ENCODE measurements around the gene INIP. TPM values are rescaled to one million over a fixed set of nuclear protein-coding genes. Genes with fewer than 3 reads are reported as not detected.

The INIP gene
- 23.9 and 26.6 TPM in 2 replicates for total RNA-seq
- long read RNA-seq, full-length matches to known transcripts: 51 of 82 reads
- long read RNA-seq, partial matches to known transcripts: 1 of 82 reads
- long read RNA-seq, other reads (novel, unspliced or antisense): 30 of 82 reads

- H3K4me1 Mint-ChIP-seq (ENCODE audit: unreplicated experiment): peaks cover 12% of the 10 kb centered on the region
- peak; percentile 31 for TF ChIP-seq CTCF (IDR thresholded peaks at IDR 0.05)
- H3K9me3 Mint-ChIP-seq (ENCODE audit: unreplicated experiment): peaks cover 3% of the 10 kb centered on the region
- H3K27ac Mint-ChIP-seq (ENCODE audit: unreplicated experiment): peak within 1 kb of the TSS; percentile 94
- H3K36me3 Mint-ChIP-seq (ENCODE audit: unreplicated experiment): peaks cover 7% of the 10 kb centered on the region
- H3K4me3 Mint-ChIP-seq (ENCODE audit: unreplicated experiment): peak within 1 kb of the TSS; percentile 99
- no peaks in the 10 kb centered on the region for H3K27me3 Mint-ChIP-seq (ENCODE audit: unreplicated experiment)
- DNase-seq (ENCODE audit: extremely low spot score, unreplicated experiment): peak; percentile 97
These were observed at the start of gene INIP for GRCh38 chr9:112717661-112718331. Gene INIP, minus strand, starts transcription at chr9:112718117. Its CDS starts 1,632 bp downstream, at chr9:112716485.

GRCh38 chr9:112765281-112765680, 47.4 kb upstream of the INIP start:
- Mint-ChIP-seq H3K27ac (ENCODE audit: unreplicated experiment) (no peak overlapping the region), H3K4me3 (ENCODE audit: unreplicated experiment) (no peak overlapping the region), H3K4me1 (ENCODE audit: unreplicated experiment) (peaks cover 4% of the 10 kb centered on the region), H3K36me3 (ENCODE audit: unreplicated experiment) (peaks cover 18% of the 10 kb centered on the region), H3K9me3 (ENCODE audit: unreplicated experiment) (peaks cover 8% of the 10 kb centered on the region), H3K27me3 (ENCODE audit: unreplicated experiment) (no peaks in the 10 kb centered on the region)
- TF ChIP-seq CTCF (IDR thresholded peaks at IDR 0.05): no peak
- no peak for DNase-seq (ENCODE audit: extremely low spot score, unreplicated experiment)

- no peak for TF ChIP-seq CTCF (IDR thresholded peaks at IDR 0.05)
- H3K36me3 Mint-ChIP-seq (ENCODE audit: unreplicated experiment): peaks cover 18% of the 10 kb centered on the region
- DNase-seq (ENCODE audit: extremely low spot score, unreplicated experiment): no peak
- H3K27ac Mint-ChIP-seq (ENCODE audit: unreplicated experiment): no peak overlapping the region
- peaks cover 4% of the 10 kb centered on the region for H3K4me1 Mint-ChIP-seq (ENCODE audit: unreplicated experiment)
- H3K9me3 Mint-ChIP-seq (ENCODE audit: unreplicated experiment): peaks cover 8% of the 10 kb centered on the region
- no peak overlapping the region for H3K4me3 Mint-ChIP-seq (ENCODE audit: unreplicated experiment)
- H3K27me3 Mint-ChIP-seq (ENCODE audit: unreplicated experiment): no peaks in the 10 kb centered on the region
These were observed 46.9 kb upstream of the INIP start for GRCh38 chr9:112764837-112765236.

GRCh38 chr9:112764344-112764743, 46.4 kb upstream of the INIP start:
- Mint-ChIP-seq H3K27ac (ENCODE audit: unreplicated experiment) (no peak overlapping the region), H3K4me3 (ENCODE audit: unreplicated experiment) (no peak overlapping the region), H3K27me3 (ENCODE audit: unreplicated experiment) (no peaks in the 10 kb centered on the region), H3K9me3 (ENCODE audit: unreplicated experiment) (peaks cover 8% of the 10 kb centered on the region), H3K4me1 (ENCODE audit: unreplicated experiment) (peaks cover 4% of the 10 kb centered on the region), H3K36me3 (ENCODE audit: unreplicated experiment) (peaks cover 13% of the 10 kb centered on the region)
- no peak for TF ChIP-seq CTCF (IDR thresholded peaks at IDR 0.05)
- DNase-seq (ENCODE audit: extremely low spot score, unreplicated experiment): no peak

GRCh38 chr9:112762726-112763518, 45.0 kb upstream of the INIP start:
- H3K27me3 Mint-ChIP-seq (ENCODE audit: unreplicated experiment): no peaks in the 10 kb centered on the region
- H3K9me3 Mint-ChIP-seq (ENCODE audit: unreplicated experiment): peaks cover 8% of the 10 kb centered on the region
- no peak overlapping the region for H3K27ac Mint-ChIP-seq (ENCODE audit: unreplicated experiment)
- no peak for DNase-seq (ENCODE audit: extremely low spot score, unreplicated experiment)
- TF ChIP-seq CTCF (IDR thresholded peaks at IDR 0.05): no peak
- no peak overlapping the region for H3K4me3 Mint-ChIP-seq (ENCODE audit: unreplicated experiment)
- peaks cover 4% of the 10 kb centered on the region for H3K4me1 Mint-ChIP-seq (ENCODE audit: unreplicated experiment)
- peaks cover 6% of the 10 kb centered on the region for H3K36me3 Mint-ChIP-seq (ENCODE audit: unreplicated experiment)
